Neural progenitor cell (in vitro differentiated cells): ENCODE results near the gene FBXL17.

Source experiments
- EZH2 ChIP-seq: fragments of 200-600 bp; sonication (generic); IDR thresholded peaks from 2 replicates; pipeline ENCODE4 v1.6.1; 2017; ENCODE audit warnings: antibody characterized with exemption, mild to moderate bottlenecking, moderate library complexity
- EZH2phosphoT487 ChIP-seq: fragments of 200-600 bp; sonication (generic); IDR thresholded peaks from 2 replicates; pipeline ENCODE4 v1.6.1; 2017; ENCODE audit warnings: antibody characterized with exemption
- TF ChIP-seq, protein P1 (sequence below): fragments of 200-600 bp; sonication (generic); IDR thresholded peaks from 2 replicates; pipeline ENCODE4 v1.5.1; 2017; ENCODE audit warnings: antibody characterized with exemption, mild to moderate bottlenecking

DNA sequence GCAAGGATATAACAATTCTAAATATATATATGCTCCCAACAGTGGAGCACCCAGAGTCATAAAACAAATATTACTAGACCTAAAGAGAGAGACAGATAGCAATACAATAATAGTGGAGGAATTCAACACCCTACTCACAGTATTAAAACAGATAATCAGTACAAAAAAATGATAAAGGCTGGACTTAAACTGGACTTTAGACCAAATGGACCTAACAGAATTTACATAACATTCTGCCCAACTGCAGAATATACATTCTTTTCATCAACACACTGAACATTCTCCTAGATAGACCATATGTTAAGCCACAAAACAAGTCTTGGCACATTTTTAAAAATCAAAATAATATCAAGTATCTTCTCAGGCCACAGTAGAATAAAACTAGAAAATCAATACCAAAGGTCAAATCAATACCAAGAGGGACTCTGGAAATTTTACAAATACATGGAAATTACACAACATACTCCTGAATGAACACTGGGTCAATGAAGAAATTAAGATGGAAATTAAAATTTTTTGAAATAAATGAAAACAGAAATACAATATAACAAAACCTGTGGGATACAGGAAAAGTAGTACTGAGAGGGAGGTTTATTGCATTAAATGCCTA is 100.8 kb downstream of the FBXL17 start:
- TF ChIP-seq EZH2 (no peak), EZH2phosphoT487 (no peak)
- TF ChIP-seq, protein P1, sequence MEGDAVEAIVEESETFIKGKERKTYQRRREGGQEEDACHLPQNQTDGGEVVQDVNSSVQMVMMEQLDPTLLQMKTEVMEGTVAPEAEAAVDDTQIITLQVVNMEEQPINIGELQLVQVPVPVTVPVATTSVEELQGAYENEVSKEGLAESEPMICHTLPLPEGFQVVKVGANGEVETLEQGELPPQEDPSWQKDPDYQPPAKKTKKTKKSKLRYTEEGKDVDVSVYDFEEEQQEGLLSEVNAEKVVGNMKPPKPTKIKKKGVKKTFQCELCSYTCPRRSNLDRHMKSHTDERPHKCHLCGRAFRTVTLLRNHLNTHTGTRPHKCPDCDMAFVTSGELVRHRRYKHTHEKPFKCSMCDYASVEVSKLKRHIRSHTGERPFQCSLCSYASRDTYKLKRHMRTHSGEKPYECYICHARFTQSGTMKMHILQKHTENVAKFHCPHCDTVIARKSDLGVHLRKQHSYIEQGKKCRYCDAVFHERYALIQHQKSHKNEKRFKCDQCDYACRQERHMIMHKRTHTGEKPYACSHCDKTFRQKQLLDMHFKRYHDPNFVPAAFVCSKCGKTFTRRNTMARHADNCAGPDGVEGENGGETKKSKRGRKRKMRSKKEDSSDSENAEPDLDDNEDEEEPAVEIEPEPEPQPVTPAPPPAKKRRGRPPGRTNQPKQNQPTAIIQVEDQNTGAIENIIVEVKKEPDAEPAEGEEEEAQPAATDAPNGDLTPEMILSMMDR = no peak
